Measurements from ENCODE around the gene IFNA5. TPM values are rescaled to one million over a fixed set of nuclear protein-coding genes. Genes with fewer than 3 reads are reported as not detected.

Gene IFNA5
- total and polyA plus RNA-seq, 10 of the 15 experiments (the other 5 are each of a cell fraction or from before 2014, with no cell fraction given): not detected

DNA sequence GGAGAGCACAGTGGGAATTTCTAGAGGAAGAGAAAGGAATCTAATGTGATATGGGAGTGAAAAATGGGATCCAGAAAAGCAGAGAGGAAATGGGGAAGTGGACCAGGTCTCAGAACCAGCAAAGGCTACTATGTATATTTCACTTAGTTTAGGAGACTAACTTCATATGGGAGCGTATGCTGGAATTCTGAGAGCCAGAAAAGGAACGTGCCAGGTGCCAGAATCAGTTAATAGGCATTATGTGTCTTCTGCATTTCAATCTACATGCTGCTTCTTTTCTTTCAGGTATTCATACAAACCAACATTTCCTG, 36.8 kb downstream of the IFNA5 start:
- ATAC-seq (no peak), FAIRE-seq (no peak), DNase-seq (ENCODE audit: low read depth, low spot score) (no peak)
- RAD21 ChIA-PET (ENCODE audit: unreplicated experiment): interaction anchor here (1.0 to 1.9 kb wide), 3 partner anchors 16 to 27 kb away, joined by 3 to 13 read pairs (median 4); no protein-coding TSS in a partner anchor
- Histone ChIP-seq H3K4me2 (ENCODE audit: control insufficient read depth, insufficient read depth) (peak overlapping the region; percentile 13), H3K27me3 (replicated peaks in 1 of 2; ENCODE audit: control insufficient read depth in 2 of 2, insufficient read depth in 2 of 2, low read length in 1 of 2) (no peaks in the 10 kb centered on the region; a peak in 1 of 4 replicates), H3K27ac (ENCODE audit: control insufficient read depth, insufficient read depth) (no peak overlapping the region), H4K20me1 (ENCODE audit: control insufficient read depth, insufficient read depth) (no peaks in the 10 kb centered on the region), H3K79me2 (ENCODE audit: control insufficient read depth, insufficient read depth, low read length) (no peaks in the 10 kb centered on the region), H3K4me3 (no peak overlapping the region), H2AFZ (ENCODE audit: control insufficient read depth, low read depth, low read length) (no peak overlapping the region), H3K4me1 (ENCODE audit: control insufficient read depth, insufficient read depth, low read length) (peaks cover 3% of the 10 kb centered on the region; the same call in 1 of the 2 replicates), H3K9me3 (replicated peaks; ENCODE audit: control insufficient read depth, insufficient read depth, low read length) (no peaks in the 10 kb centered on the region; the same call in 2 of the 3 replicates), H3K36me3 (ENCODE audit: control insufficient read depth in 2 of 2, insufficient read depth in 2 of 2, low read length in 1 of 2) (no peaks in the 10 kb centered on the region), H3K9ac (ENCODE audit: control insufficient read depth, insufficient read depth, low read length) (no peak overlapping the region)
- TF ChIP-seq BACH1 (IDR thresholded peaks at IDR 0.05; ENCODE audit: borderline replicate concordance): no peak
- TF ChIP-seq HDAC6 (IDR thresholded peaks at IDR 0.05; ENCODE audit: unreplicated experiment): no peak
- peak; percentile 29; the same call in 1 of the 2 replicates for TF ChIP-seq IKZF1 (conservative IDR thresholded peaks at IDR 0.05)
- TF ChIP-seq SPI1 (IDR thresholded peaks at IDR 0.05; ENCODE audit: borderline replicate concordance, insufficient read depth, low read depth, low read length): peak; percentile 64
- TF ChIP-seq IKZF2 (IDR thresholded peaks at IDR 0.05): peak in 1 of 2 experiments; percentile 34; a peak in 1 of 4 replicates
- TF ChIP-seq MEF2B (IDR thresholded peaks at IDR 0.05; ENCODE audit: partially characterized antibody, poor library complexity, severe bottlenecking): peak; percentile 5
- SMC1A ChIA-PET (ENCODE audit: uncharacterized antibody, unreplicated experiment): interaction anchor here (1.3 to 5.3 kb wide), 4 partner anchors 14 to 61 kb away, joined by 4 to 30 read pairs (median 7); no protein-coding TSS in a partner anchor
- CTCF ChIA-PET: interaction anchor here (0.7 to 2.4 kb wide), 6 partner anchors 12 to 166 kb away, joined by 3 to 16 read pairs (median 6); no protein-coding TSS in a partner anchor
- intact Hi-C loops (cut with micrococcal nuclease; ENCODE audit: unreplicated experiment): no loop called here
- in situ Hi-C loops (cut with MboI): no loop called here
- POLR2A ChIA-PET: no interaction called here
- BruUV-seq (replicated peaks): no TSS peak
- 42% methylated on average over 2 of the region's 2 CpGs for WGBS (ENCODE audit: insufficient coverage, insufficient replicate concordance, low lambda C conversion rate, missing lambda C conversion rate)

Data from GM12878 (cell line).